GM15510 (cell line): Measurements from ENCODE around the gene ITPR2.

Experiments
- POLR2A ChIP-seq: IDR thresholded peaks from 3 replicates; pipeline ENCODE4 v1.6.1; 2011; ENCODE audit warnings: borderline replicate concordance; ENCODE audit not compliant: insufficient read length; ENCODE audit errors: extremely low read depth

ITPR2 gene

GRCh38 chr12:26697217-26697616, 135.8 kb downstream of the ITPR2 start:
- TF ChIP-seq POLR2A = no peak

DNA sequence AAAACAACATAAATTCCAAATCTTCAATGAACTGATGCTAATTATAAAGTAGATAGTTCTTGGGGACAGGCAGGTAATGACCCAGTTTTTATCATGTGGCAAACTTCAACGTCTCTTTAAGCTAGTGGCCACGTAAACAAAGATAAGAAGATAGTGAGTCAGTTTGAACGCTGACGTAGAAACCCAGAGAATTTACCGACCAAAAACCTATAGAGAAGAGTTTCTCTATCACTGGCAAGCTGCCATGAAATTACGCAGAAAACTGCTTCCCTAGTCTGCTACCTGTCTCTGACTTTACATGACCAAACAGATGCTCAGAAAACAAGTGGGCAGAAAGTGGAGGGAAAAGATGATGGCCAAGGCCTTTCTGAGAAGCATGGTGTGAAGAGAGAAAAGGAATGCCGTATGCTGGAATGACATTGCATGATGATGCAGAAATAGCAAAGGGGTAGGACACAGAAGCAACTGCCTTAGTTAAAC, 136.3 kb downstream of the ITPR2 start:
- no peak for TF ChIP-seq POLR2A

GRCh38 chr12:26696048-26696612, 136.9 kb downstream of the ITPR2 start:
- no peak for TF ChIP-seq POLR2A

DNA sequence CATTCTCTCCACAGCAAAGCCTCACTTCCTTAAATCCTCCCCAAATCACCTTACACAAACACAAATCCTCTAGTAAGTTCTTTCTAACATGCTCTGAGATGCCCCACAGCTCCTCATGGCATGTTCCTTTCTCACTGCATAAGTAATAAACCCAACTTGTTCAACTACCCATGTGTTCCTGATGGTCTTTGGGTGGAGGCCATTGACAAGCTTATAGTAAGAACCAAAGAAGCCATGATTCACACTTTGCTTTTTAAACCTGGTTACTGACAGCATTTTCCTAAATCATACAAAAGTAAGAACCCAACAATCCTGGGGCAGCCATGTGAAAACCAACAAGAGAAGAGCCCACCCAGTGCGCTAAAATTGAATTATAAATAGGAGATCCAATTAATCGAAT, 138.6 kb downstream of the ITPR2 start:
- no peak for TF ChIP-seq POLR2A

DNA sequence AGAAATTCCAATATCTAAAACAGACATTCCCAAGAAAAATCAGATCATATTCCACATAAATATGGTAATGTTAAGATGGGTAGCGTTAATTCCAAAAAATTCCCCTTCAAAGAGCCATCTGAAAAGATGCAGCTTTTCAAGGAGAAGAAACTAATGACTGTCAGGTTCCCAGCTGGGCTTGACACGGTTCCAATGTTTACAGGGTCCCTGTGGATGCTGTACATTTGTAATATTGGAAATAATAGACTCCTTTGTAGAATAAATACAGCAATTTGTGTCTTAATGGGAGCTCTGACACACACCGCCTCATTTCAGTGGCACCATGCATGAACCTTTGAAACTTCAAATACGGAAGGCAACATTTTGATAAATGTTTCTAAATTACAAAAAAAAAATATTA, 140.6 kb downstream of the ITPR2 start:
- no peak for TF ChIP-seq POLR2A

- no peak for TF ChIP-seq POLR2A
These were observed 141.6 kb downstream of the ITPR2 start for GRCh38 chr12:26691234-26691970.

DNA sequence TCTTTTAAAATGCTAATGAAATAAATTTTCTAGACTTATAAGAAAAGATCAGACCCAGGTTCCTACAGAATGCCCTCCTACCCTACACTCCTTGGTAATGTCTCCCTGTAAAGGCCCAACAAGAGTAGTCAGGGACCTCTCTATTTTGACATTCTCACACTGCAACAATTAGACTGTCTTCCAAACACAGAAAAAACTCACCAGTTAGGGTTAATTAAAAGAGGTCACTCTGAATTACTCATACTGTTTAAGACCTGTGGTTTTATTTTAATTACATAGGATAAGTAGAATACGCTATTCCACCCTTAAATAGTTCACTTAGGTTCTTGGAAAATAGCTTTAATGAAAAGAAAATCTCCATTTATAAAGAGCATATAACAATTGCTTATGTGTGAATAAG, 142.4 kb downstream of the ITPR2 start:
- no peak for TF ChIP-seq POLR2A

DNA sequence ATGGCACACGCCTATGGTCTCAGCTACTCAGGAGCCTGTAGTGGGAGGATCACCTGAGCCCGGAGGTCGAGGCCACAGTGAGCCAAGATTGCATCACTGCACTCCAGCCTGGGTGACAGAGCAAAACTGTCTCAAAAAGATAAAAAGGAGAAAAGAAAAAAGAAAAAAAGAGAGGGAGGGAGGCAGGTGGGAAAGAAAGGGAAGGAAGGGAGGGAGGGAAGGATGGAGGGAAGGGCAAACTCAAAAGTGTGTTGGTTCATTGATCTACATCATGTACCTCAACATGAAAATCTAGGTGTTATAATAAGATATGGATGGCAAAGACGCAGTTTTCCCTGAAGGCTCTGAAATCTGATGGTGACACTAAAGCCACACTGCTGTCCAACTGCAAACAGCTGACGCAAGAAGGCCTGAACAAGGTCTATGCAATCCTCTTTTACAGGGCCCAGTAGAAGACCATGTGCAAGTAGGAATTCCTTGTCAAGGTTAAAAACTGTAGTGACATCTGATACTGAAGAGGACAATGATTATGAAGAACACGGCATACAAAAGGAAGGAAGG, 143.6 kb downstream of the ITPR2 start:
- TF ChIP-seq POLR2A = no peak

DNA sequence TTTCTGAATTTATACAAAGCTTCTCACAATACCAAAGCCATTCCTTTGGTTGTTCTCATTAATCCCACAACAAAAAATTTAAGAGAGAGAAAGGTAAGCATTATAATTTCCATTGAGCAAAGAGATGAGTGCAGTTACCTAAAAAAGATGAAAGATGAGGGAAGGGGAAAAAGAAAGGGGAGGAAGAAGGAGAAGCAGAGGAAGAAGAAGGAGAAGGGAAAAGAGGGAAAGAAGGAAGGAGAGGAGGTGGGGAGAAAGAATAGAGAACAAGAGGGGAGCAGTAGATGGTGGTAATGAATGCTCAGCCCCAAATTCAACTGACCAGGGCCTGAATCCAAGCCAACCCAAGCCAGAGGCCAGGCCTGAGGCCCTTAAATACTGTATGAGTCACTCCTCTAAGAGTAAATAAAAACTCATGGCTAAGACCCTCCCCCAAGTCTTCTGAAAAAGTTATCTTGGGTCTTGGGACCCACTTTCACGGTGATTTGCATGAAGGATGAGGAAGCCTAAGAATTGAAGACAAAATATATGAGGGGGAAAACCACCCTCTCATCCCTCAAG, 144.6 kb downstream of the ITPR2 start:
- TF ChIP-seq POLR2A = no peak

DNA sequence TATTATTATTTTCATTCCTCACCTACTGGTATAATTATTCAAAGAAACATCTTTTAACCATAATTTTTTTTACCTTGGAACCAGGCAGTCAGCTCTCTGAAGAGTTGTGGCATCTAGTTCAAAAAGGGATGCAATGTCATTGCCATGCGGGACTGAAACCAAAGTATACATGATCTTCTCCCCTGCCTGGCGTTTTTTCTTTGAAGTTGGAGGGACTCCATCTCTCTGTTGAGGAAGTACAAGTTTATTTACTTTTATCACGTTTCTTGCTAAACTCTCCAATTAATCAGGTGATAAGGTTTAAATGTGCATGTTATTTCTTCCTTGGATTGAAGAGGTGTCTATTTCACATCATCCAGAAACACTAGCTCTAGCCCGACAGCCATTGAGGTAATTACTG, 146.6 kb downstream of the ITPR2 start:
- no peak for TF ChIP-seq POLR2A

DNA sequence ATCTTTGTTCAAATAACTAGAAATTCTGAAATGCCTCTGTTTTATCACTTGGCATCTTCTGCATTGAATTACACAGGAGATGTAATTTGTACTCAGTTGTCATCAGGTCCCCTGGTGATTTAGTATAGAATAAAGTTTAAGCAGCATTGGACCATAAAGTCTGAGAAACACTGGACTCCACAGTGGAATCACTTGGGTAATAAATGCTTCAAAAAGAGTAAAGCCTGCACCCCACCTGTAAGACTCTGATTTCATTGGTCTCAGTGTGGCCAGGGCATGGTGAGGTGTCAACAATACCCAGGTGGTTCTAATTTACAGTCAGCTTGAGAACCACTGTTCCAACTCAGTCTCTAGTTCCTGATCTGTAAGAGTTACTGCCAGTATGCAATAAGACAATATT, 148.9 kb downstream of the ITPR2 start:
- TF ChIP-seq POLR2A = no peak

GRCh38 chr12:26683443-26683842, 149.6 kb downstream of the ITPR2 start:
- TF ChIP-seq POLR2A = no peak

GRCh38 chr12:26680727-26681455, 152.1 kb downstream of the ITPR2 start:
- no peak for TF ChIP-seq POLR2A

DNA sequence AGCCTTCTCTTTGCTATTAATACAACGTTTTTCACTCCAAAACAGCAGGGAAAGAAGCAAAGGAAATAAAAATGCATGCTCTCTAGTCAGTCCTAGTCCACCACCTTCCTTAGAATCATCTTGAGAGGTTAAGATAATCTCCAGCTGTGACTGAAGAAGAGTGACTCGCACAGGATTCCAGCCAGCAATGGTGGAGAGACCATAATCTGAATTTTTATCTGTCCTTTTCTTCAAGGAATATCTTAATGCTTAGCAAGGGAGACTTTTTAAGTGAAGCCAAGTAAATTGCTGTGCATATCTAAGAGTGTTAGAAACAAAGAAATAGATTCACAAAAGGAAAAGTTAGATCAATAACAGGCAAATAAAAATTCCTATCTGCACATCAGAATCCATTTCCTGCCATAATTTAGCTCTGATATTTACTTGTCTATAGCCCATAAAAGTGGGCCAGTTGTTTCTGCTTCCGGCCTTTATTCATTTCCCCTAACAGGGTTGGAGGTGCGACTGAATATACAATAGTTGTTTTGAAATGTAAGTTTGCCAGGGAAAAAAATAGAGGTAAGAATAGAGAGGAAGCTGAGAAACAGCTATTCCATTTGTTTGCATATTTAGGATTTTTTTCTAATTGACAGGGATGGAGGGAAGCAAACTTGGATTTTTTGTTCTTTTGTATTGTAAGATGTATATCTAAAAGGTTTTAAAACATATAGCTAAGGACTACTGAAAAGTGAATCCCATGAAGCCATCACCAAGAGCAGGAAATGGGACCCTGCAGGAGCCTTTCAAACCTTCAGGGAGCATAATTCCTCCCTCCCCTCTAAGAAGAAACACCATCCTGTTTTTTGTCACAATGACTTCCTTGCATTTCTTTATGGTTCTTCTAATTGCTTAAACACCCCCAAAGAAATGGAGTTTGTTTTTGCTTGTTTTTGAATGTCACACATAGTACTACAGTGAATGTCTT, 154.0 kb downstream of the ITPR2 start:
- no peak for TF ChIP-seq POLR2A
